ENCODE data around the gene PLCB2. TPM values are rescaled to one million over a fixed set of nuclear protein-coding genes. Genes with fewer than 3 reads are reported as not detected.

The PLCB2 gene
- total RNA-seq, 1 experiment from 2014 or later, result 0.74 TPM

- no peak for DNase-seq (ENCODE audit: extremely low read depth, low read depth)
Observed at GRCh38 chr15:40272485-40273056, 35.2 kb downstream of the PLCB2 start.

- no peak for DNase-seq (ENCODE audit: extremely low read depth, low read depth)
Observed at GRCh38 chr15:40271685-40272484, 35.9 kb downstream of the PLCB2 start.

- no peak for DNase-seq (ENCODE audit: extremely low read depth, low read depth)
Observed at GRCh38 chr15:40270246-40270995, 37.3 kb downstream of the PLCB2 start.

- DNase-seq (ENCODE audit: extremely low read depth, low read depth), result no peak
Observed at GRCh38 chr15:40269604-40270003, 38.1 kb downstream of the PLCB2 start.

GRCh38 chr15:40267670-40268069 lies 40.1 kb downstream of the PLCB2 start:
- DNase-seq (ENCODE audit: extremely low read depth, low read depth), result no peak

GRCh38 chr15:40266828-40267304 lies 40.9 kb downstream of the PLCB2 start:
- peak; percentile 68 for DNase-seq (ENCODE audit: extremely low read depth, low read depth)

GRCh38 chr15:40265875-40266274 lies 41.9 kb downstream of the PLCB2 start:
- DNase-seq (ENCODE audit: extremely low read depth, low read depth), result no peak

- DNase-seq (ENCODE audit: extremely low read depth, low read depth), result no peak
Observed at GRCh38 chr15:40265355-40265754, 42.4 kb downstream of the PLCB2 start.

GRCh38 chr15:40264321-40265153 lies 43.2 kb downstream of the PLCB2 start:
- DNase-seq (ENCODE audit: extremely low read depth, low read depth), result no peak

- no peak for DNase-seq (ENCODE audit: extremely low read depth, low read depth)
Observed at GRCh38 chr15:40263024-40263754, 44.5 kb downstream of the PLCB2 start.

GRCh38 chr15:40259021-40259420 lies 48.7 kb downstream of the PLCB2 start:
- no peak for DNase-seq (ENCODE audit: extremely low read depth, low read depth)

- no peak for DNase-seq (ENCODE audit: extremely low read depth, low read depth)
Observed at GRCh38 chr15:40258544-40258943, 49.2 kb downstream of the PLCB2 start.

- DNase-seq (ENCODE audit: extremely low read depth, low read depth), result no peak
Observed at GRCh38 chr15:40257656-40258450, 49.9 kb downstream of the PLCB2 start.

GRCh38 chr15:40256638-40257235 lies 51.0 kb downstream of the PLCB2 start:
- no peak for DNase-seq (ENCODE audit: extremely low read depth, low read depth)

- DNase-seq (ENCODE audit: extremely low read depth, low read depth), result no peak
Observed at GRCh38 chr15:40255033-40255432, 52.7 kb downstream of the PLCB2 start.

- DNase-seq (ENCODE audit: extremely low read depth, low read depth), result no peak
Observed at GRCh38 chr15:40254452-40254851, 53.3 kb downstream of the PLCB2 start.

GRCh38 chr15:40253167-40253790 lies 54.5 kb downstream of the PLCB2 start:
- DNase-seq (ENCODE audit: extremely low read depth, low read depth), result no peak

GRCh38 chr15:40252438-40253166 lies 55.1 kb downstream of the PLCB2 start:
- DNase-seq (ENCODE audit: extremely low read depth, low read depth), result no peak

Measured in NCI-H460 (cell line).